HepG2 (cell line): Measurements from ENCODE around the gene TMEM221. TPM values are rescaled to one million over a fixed set of nuclear protein-coding genes. Genes with fewer than 3 reads are reported as not detected.

Experiments used
- AKAP8 ChIP-seq: sonication (generic); formaldehyde crosslinking; IDR thresholded peaks from 2 replicates; pipeline ENCODE4 v1.5.1; 2020; ENCODE audit warnings: mild to moderate bottlenecking, missing genetic modification reagents
- ARNT2 ChIP-seq: sonication (generic); formaldehyde crosslinking; IDR thresholded peaks from 2 replicates; pipeline ENCODE4 v1.8.0; 2022; ENCODE audit warnings: mild to moderate bottlenecking, low read depth, missing genetic modification reagents, moderate library complexity
- ATF6 ChIP-seq: sonication (generic); formaldehyde crosslinking; conservative IDR thresholded peaks from 2 replicates; pipeline ENCODE4 v1.4.0; 2020; ENCODE audit warnings: missing genetic modification reagents
- BRD4 ChIP-seq: sonication (generic); formaldehyde crosslinking; IDR thresholded peaks from 2 replicates; pipeline ENCODE4 v1.4.0; 2020; ENCODE audit warnings: missing genetic modification reagents
- ELK4 ChIP-seq: sonication (generic); formaldehyde crosslinking; IDR thresholded peaks from 2 replicates; pipeline ENCODE4 v1.9.0; 2021; ENCODE audit warnings: missing genetic modification reagents, borderline replicate concordance
- KDM3A ChIP-seq: IDR thresholded peaks from 2 replicates; pipeline ENCODE4 v1.6.1; 2018; ENCODE audit warnings: low read depth, missing compliant biosample characterization
- KLF16 ChIP-seq, 2 experiments: sonication (generic) in 1 of 2; formaldehyde crosslinking in 1 of 2; IDR thresholded peaks; 2 replicates each; pipeline versions ENCODE4 v1.6.1 to v1.8.0; 2016 to 2023; ENCODE audit warnings: missing genetic modification reagents in 2 of 2, missing compliant biosample characterization in 1 of 2
- MBNL3 ChIP-seq: fragments of 250-450 bp; sonication (Bioruptor Pico); conservative IDR thresholded peaks from 2 replicates; pipeline ENCODE4 v1.8.0; 2022; ENCODE audit warnings: mild to moderate bottlenecking, inconsistent platforms
- MLLT10 ChIP-seq: sonication (generic); formaldehyde crosslinking; IDR thresholded peaks from 2 replicates; pipeline ENCODE4 v1.4.0; 2020; ENCODE audit warnings: missing genetic modification reagents
- RFX3 ChIP-seq: IDR thresholded peaks from 2 replicates; pipeline ENCODE4 v1.6.1; 2016; ENCODE audit warnings: missing biosample characterization, missing genetic modification reagents
- SMC3 ChIP-seq: IDR thresholded peaks from 2 replicates; pipeline ENCODE4 v1.6.1; 2011; ENCODE audit warnings: low read length, improper control_type of control experiment
- TBX2 ChIP-seq: sonication (generic); formaldehyde crosslinking; IDR thresholded peaks from 2 replicates; pipeline ENCODE4 v1.5.0; 2020; ENCODE audit warnings: missing genetic modification reagents, mild to moderate bottlenecking, borderline replicate concordance
- ZIK1 ChIP-seq: sonication (generic); formaldehyde crosslinking; IDR thresholded peaks from 2 replicates; pipeline ENCODE4 v1.5.0; 2020; ENCODE audit warnings: mild to moderate bottlenecking, low read depth, missing genetic modification reagents, borderline replicate concordance
- ZNF136 ChIP-seq: sonication (generic); formaldehyde crosslinking; IDR thresholded peaks from 2 replicates; pipeline ENCODE4 v1.8.1; 2022; ENCODE audit warnings: low read depth, mild to moderate bottlenecking, moderate library complexity, missing genetic modification reagents
- ZNF496 ChIP-seq: sonication (generic); formaldehyde crosslinking; IDR thresholded peaks from 2 replicates; pipeline ENCODE4 v1.8.1; 2023; ENCODE audit warnings: mild to moderate bottlenecking, moderate library complexity, missing genetic modification reagents; ENCODE audit not compliant: insufficient replicate concordance
- ZNF503 ChIP-seq: sonication (generic); formaldehyde crosslinking; IDR thresholded peaks from 2 replicates; pipeline ENCODE4 v1.4.0; 2020; ENCODE audit warnings: missing genetic modification reagents
- ZNF646 ChIP-seq: sonication (generic); formaldehyde crosslinking; IDR thresholded peaks from 2 replicates; pipeline ENCODE4 v1.9.0; 2021; ENCODE audit warnings: mild to moderate bottlenecking, missing genetic modification reagents
- polyA plus RNA-seq, 8 experiments: library from polyadenylated mRNA; depleted of rRNA in 3 of 8; stranded (reverse) in 7 of 8; unstranded in 1 of 8; fragments of >200 nt; fragmentation: Illumina TruSeq in 4 of 8; extraction: Trizol in 4 of 8; gene quantifications; 2 replicates each; pipeline versions ENCODE4 v1.2.1 to v1.2.3, GENCODE V29; 2011 to 2016; ENCODE audit warnings: low read depth in 4 of 8, missing spikeins in 1 of 8, mixed read lengths in 1 of 8; ENCODE audit not compliant: insufficient read depth in 1 of 8
- total RNA-seq, 5 experiments: library from RNA; depleted of rRNA; stranded (reverse); fragments of >200 nt; fragmentation: Illumina TruSeq; extraction: Trizol; gene quantifications; 2 replicates each; pipeline ENCODE4 v1.2.3, GENCODE V29; 2016; ENCODE audit warnings: low read depth in 1 of 5

TMEM221 gene
- total and polyA plus RNA-seq, 2 of the 13 experiments (the other 11 are each of a cell fraction or from before 2014, with no cell fraction given) = 0.33 to 0.77 TPM

DNA sequence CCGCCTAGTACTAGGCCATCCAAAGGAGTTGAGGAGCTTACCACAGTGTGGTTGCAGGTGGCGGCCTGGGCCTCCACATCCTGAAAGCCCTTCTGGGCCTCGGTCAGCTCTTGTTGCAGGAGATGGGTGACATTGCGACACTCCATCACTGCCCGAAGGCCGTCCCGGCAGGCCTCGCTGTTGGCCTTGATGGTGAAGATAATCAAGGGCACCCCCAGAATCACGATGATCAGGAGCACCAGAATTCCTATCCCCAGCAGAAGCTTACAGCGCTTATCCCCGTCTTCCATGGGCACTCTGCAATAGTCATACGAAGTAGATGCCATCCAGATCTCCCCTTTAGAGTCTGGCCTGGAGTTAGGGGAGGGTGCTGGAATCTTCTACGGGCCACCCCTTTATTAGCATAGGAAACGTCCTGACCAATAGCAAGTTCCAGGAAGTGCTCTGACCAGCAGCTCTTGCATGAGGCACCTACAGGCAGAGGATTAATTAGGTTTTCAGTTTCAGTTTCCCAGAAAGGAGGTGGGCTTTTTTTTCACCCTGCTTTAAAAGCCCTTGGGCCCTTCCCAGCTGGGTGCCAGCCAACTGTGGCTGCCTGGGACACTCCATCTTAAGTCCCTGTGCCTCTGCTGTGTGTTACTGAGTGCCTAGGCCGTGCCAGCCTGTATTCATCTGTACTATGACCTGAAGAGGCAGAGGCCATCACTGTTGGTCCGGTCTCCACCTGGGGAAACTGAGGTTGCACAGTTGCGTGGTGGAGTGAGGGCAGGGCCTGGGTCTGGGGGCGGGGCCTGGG lies 43.0 kb downstream of the TMEM221 start, which contains the start of gene BST2 (continued):
- no peak for TF ChIP-seq MBNL3 (CRISPR knock-in tag)
- no peak for TF ChIP-seq ZNF646 (CRISPR knock-in tag)
- no peak for TF ChIP-seq SMC3
- TF ChIP-seq ZNF496 = no peak
- 0 out of 2 replicates have a peak, but pooled peaks have one; percentile 53 for TF ChIP-seq ZNF136 (CRISPR knock-in tag)
- 0 out of 2 replicates have a peak, but pooled peaks have one; percentile 47 for TF ChIP-seq KDM3A (CRISPR knock-in tag)
- no peak for TF ChIP-seq AKAP8 (CRISPR knock-in tag)
- TF ChIP-seq ZIK1 (CRISPR knock-in tag) = no peak; the same call in 1 of the 2 replicates
- 0 out of 2 replicates have a peak, but pooled peaks have one; percentile 51 for TF ChIP-seq ARNT2 (CRISPR knock-in tag)
- peak; percentile 62 for TF ChIP-seq TBX2 (CRISPR knock-in tag)
- no peak for TF ChIP-seq MLLT10
- no peak; a peak in 1 of 4 replicates for TF ChIP-seq KLF16 (CRISPR knock-in tag; IDR thresholded peaks at IDR 0.05)
- TF ChIP-seq ZNF503 (CRISPR knock-in tag) = no peak
- TF ChIP-seq ATF6 (CRISPR knock-in tag) = no peak
- no peak for TF ChIP-seq RFX3 (CRISPR knock-in tag)
- no peak for TF ChIP-seq ELK4 (CRISPR knock-in tag)
- TF ChIP-seq BRD4 (CRISPR knock-in tag) = 0 out of 2 replicates have a peak, but pooled peaks have one; percentile 39
